AG08396 (cell line): ENCODE results near the gene PRKG1.
"Not testable (repeated sequence)": the region's sequence is repeated elsewhere in the genome, so short reads cannot be mapped to it uniquely, and the experiment has no call there.

Experiments used
- DNase-seq: peaks from one replicate; pipeline ENCODE4 v3.0.0; 2012; ENCODE audit warnings: low spot score, mixed read lengths

Gene PRKG1

DNA sequence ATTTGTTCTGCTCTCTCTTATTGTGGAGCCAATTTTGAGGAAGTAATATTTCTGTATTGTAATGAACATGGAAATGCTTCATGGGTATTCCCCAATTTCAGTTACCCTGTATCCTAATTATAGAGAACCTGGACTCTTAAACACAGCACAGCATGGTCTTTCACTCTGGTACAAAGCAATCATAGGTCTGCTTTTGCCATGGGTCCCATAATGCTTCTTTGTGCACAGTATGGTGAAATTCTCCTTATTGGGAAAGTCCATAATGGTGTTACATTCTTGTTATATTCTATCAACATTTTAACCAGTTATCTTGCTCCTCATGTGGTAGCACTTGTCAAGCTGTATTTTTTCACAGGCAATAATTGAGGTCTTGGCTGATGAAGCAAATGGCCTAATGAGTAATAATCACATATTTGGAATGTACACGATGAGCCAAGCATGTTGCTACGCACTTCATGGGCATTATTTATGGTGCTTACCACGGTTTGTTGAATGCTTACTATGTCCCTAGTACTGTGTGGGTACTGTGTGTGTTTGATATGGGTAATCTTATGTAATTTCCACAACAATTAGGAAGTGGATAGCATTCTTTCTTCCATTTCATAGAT lies 42.9 kb downstream of the PRKG1 start:
- no peak for DNase-seq

DNA sequence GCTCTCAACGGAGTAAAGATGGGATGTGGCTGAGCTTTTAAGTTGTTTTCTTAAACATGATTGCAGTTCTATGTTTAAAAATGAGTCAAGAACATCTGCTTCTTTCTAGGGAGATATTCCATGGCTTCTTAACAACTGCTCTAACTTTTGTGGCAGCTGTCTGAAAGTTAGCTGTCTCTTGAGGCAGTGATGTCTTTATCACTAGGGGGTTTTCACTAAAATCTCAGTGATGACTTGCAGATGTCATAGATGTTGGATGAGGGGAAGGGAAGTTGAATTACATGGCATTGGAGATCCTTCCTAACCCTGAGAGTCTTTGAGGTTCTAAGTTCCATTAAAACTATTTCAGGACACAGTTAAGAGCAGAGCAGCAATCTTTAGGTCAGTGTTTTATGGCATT lies 43.5 kb downstream of the PRKG1 start:
- no peak for DNase-seq

GRCh38 chr10:51119441-51119840 lies 45.2 kb downstream of the PRKG1 start:
- no peak for DNase-seq

DNA sequence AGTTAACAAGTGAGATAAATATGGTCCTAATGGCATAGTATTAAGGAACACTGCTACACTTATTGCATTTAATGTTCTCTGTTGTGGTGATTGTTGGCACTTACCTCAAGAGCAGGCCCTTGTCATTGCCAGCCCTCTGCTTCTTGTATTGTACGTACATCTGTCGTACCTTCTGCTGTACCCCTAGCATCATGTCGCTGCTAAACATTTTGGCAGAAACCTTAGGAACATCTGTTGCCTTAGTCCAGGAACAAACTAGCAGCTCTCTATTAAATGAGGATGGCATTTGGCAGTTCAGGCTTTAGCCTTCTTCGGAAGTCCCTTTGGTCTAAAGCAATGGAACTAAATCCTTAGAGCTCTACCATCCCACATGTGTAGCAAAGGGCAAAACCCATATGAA lies 47.6 kb downstream of the PRKG1 start:
- no peak for DNase-seq

DNA sequence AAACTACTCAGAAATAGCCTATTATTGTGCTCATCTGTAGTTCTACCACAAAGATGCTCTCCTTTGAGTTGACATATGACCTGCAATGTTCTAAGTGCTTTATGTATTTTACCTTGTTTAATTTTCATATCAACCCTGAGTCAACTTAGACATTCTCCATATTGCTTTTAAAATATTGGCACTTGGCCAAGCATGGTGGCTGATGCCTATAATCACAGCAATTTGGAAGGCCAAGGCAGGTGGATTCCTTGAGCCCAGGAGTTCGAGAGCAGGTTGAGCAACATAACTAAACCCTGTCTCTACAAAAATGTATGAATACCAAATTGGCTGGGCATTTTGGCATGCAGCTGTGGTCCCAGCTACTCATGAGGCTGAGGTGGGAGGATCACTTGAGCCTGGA lies 50.6 kb downstream of the PRKG1 start:
- no peak for DNase-seq

DNA sequence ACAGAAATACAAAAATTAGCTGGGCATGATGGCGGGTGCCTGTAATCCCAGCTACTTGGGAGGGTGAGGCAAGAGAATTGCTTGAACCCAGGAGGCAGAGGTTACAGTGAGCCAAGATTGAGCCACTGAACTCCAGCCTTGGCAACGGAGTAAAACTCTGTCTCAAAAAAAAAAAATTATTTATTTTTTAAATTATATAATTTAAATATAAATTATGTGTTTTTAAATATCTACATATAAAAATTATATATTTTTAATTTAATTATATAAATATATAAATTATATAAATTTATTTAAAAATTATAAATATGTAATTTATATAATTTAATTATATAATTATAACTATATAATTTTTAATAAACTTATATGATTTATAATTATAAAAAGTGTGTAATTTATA lies 51.2 kb downstream of the PRKG1 start:
- DNase-seq: no peak

DNA sequence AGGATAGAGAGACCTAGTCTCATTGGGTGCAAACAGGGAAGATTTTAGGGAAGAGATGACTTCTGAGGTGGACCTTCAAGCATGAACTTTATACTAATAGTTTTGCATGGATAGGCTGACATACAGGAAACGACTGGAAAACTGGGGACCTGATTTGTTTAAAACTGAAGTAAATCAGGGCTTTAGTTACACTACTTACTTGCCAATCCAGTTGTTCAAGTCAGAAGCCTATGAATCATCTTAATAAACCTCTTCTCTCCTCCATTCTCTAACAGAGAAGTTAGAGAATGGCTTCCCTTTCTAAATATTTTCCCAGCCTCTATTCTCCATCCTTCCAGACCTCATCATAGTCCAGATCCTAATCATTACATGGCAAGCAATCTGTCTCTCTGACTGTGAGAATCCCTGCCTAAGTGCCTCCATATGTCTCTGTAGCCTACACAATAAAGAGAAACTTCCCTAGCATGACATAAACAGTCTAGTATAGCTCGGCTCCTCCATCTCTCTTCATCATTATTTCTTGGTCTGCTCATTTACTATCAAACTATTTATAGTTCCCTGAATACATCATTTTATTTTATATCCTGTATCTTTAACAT lies 55.8 kb downstream of the PRKG1 start:
- DNase-seq: no peak

DNA sequence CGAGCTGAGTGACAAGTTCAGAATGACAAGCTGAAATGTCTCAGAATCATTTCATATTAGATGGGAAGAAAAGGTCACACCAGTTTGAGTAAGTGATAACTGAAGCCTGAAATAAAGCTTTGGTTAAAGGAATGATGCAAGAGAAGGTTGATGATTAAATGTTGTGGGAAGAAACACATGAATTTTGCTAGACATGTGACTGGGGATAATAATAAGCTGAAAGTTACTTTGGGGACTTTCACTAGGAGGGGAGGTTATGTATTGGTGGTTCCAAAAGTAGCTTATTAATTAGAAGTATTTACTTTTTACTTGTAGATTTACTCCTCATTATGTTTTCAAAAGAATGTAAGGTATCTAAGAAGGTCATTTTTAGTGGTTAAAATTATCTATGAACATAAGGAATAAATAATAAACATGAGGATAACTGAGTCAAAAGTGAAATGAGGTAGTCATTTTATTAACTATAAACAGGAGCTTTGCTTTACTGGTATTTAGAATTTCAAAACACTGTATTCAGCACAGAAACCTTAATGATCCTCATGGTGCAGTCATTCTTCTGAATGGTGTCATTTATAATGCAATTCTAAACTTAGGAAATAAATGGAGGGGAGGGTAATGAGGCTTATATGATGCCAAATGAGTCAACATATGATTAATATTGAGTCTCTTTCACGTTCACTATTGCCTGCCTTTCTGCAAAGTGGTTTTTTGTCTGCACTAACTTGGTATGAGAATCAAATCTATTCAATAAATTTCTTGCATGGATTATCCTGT lies 63.7 kb downstream of the PRKG1 start:
- DNase-seq: peak; percentile 13

DNA sequence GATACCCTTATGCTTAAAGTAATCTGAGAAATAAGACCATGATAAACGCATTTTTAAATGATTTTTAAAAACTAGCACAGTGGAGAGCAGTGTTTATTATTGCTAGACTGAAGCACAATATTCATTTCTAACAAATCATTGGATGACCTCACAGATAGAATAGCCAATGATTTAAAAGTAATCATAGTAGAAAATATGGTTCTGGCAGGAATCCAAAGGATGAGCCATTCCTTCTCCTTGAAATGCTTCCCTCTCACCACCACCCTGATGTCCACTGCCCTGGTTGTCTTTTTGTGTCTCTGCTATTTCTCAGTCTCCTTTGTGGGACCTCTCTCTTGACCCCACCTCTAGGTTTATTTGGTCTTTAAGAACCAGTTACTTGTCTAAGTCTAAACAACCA lies 64.9 kb downstream of the PRKG1 start:
- no peak for DNase-seq

DNA sequence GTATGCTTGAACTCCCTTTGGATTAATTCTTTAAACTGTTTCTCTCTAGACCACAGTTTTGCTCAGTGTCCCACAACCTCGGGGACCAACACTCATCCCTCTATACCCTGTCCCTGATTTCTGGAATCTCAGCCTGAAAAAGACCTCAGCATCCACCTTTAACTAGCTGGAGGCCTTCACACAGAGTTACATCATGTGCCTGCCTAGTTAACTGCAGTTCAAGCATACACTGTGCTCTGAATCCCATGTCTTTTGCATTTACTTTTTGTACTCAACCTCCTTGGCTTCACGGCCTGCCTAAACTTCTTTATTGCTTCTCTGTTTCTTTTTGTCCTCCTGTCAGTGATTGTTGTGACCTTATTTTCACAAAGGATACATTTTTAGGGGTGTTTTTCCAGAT lies 66.7 kb downstream of the PRKG1 start:
- no peak for DNase-seq

DNA sequence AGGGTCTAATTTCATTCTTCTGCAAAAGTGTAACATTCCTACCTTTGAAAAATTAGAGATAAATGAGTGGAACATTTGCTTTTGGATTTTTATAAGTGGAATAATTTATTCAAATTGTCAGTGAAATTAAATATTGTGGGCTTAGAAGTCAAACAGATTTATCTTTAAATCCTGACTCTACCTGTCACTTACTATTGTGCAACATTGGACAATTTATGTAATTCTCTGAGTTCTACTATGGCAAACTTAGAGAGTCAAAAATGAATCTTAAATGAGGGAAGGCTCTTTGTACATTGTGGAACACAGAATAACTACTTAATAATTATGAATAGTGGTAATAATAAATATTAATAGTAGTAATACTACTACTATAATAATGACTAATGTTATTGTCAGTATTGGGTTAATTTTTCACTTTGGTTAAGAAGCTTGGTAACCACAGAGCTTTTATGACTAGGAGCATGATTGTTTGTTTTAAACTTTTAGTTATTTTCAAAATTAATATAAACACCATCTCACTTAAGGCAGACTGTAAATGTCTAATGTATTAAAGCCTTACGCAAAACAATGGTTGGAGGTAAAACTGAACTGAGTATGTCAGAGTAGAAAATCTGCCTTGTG lies 70.0 kb downstream of the PRKG1 start:
- DNase-seq: no peak

DNA sequence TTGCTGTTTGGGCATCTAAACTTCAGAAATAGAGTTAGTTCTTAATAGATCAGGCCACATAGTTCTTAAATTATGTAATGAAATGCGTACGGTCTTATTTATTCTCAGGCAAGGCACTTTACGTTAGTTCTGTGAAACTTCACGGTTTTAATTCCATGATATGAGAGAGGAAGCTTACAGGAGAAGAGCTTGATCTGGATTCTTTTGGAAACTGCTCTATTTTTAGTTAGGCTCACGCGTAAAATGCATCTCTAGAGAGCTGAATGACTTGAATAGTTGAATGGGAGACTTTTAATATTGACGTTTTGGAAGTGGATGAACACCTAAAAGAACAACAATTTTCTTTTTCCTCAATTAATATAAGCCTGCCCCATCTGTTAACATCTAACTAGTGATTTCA lies 71.1 kb downstream of the PRKG1 start:
- no peak for DNase-seq

DNA sequence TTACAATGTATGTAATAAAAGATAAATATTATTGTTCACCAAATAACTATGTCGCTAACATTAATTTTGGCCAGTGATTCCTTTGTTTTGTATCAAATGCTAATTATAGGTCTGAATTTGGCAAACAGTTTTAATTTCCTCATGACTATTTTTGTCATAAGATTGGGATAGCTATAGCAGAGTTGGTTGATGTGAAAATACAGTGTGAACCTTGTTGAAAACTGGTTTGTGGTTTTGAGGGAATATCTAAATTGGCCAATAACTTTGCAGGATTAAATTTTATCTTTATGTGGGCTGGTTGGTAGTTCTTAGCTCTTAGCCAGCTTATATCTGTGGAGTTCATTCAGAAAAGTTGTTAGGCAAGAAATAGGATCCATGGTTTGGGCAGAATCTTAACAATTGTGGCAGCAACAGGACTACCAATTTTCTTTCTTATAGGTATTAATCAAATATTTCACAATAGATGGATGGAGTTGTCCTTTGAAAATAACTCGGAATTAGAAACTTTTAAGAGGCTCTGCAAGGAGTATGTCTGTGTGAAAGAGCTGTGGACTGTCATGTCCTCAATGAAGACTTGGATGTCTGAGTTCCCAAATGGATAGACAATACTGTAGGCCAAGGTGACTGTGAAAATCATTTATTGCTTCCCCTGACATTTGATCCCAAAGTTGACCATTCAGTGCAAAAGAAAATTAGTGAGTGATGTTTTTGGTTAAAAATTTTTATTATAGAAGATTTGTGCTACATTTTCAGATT lies 73.5 kb downstream of the PRKG1 start:
- no peak for DNase-seq

DNA sequence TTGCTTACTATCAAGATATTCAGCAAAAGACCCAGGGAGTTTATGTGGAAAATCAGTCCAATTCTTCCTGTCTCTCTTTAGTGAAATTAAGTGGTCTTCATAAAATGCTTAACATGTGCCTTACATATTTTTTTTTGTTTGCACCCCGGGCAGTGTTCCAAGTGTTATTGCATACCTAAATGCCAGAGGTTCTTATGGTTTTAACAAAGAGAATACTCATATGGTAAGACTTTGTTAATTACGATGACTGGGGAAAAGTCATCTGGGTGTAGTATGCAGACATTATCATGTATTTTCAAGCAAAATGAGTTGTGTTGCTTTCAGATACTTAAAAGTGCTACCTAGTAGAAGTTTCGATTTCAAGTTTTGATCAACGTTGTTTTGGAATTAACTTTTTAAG lies 82.6 kb downstream of the PRKG1 start:
- DNase-seq: no peak

GRCh38 chr10:51158832-51159231 lies 84.5 kb downstream of the PRKG1 start:
- no peak for DNase-seq

DNA sequence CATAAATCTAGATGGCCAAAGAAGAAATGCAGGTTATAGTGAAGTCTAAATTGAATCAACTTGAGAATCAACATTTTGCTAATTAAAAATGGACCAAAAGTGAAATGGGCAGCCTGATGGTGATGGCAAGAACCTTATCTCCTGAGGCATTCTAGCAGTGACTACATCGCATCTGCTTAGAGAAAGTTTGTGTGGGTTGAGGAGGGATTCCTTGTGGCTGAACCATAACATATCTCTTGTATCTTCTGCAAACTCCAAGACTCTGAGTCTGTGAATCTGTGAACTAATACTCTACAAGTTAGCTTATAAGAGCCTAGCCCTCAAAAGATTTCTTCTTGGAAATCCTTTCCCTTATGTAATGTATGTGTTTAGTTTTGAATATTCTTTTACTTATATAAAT lies 85.6 kb downstream of the PRKG1 start:
- no peak for DNase-seq

DNA sequence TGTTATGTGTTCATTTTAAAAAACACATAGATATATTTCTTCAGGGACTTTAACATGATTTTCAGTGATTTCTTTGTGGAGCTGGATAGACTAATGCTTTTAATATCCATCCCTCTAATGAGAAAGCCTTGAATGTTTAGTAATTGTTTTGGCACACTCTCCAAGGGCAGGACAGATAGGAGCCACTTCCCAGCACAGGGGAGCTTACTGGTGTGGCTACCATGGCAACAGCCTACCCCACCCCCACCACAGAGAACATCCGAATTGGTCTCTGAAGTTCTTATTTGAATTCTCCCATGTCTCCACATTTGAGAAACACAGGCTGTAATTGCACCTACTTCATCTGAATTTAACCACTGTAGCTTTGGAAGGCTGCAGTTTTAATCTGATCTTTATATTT lies 87.7 kb downstream of the PRKG1 start:
- no peak for DNase-seq

DNA sequence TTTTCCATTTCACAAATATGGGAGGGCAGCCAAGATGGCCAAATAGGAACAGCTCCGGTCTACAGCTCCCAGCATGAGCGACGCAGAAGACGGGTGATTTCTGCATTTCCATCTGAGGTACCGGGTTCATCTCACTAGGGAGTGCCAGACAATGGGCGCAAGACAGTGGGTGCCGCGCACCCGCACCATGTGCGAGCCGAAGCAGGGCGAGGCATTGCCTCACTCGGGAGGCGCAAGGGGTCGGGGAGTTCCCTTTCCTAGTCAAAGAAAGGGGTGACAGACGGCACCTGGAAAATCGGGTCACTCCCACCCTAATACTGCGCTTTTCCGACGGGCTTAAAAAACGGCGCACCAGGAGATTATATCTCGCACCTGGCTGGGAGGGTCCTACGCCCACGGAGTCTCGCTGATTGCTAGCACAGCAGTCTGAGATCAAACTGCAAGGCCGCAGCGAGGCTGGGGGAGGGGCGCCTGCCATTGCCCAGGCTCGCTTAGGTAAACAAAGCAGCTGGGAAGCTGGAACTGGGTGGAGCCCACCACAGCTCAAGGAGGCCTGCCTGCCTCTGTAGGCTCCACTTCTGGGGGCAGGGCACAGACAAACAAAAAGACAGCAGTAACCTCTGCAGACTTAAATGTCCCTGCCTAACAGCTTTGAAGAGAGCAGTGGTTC lies 89.2 kb downstream of the PRKG1 start:
- DNase-seq: not testable (repeated sequence)

DNA sequence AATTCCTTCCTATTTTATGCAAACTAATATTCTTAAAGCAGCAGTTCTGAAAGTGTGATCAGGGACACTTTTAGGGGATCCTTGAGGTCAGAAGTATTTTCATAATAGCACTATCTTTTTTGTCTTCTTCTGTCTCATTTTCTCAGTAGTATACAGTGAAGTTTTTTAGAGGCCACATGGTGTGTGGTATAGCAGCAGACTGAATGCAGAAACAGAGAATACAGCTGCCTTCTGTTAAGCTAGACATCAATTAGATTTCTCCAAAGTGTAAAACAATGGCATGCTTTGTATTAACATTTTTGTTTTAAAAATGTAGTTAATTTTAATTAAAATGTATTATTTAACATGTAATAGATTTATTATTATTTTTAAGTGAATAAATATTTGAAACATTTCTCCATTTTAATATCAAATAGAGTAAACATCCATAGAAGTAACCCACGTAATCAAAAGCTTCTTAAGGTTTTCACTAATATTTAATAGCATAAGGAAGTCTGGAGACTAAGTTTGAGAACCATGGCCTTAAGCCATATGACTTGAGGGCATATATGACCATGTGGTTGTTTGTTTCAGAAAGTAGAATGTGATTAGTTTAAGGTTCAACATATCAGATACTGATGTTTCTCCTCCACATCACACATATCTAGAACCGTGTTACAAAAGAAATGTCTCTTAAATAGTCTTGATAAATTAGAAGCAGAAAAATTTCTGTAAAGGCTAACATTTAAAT lies 94.0 kb downstream of the PRKG1 start:
- DNase-seq: no peak

- DNase-seq: peak; percentile 11
Observed at GRCh38 chr10:51169111-51169510, 94.8 kb downstream of the PRKG1 start.
